ENCODE measurements around the gene INF2.
"Not testable (repeated sequence)": the region's sequence is repeated elsewhere in the genome, so short reads cannot be mapped to it uniquely, and the experiment has no call there.

Gene INF2

GRCh38 chr14:104657563-104658324 is 31.7 kb upstream of the INF2 start:
- no peak for DNase-seq

GRCh38 chr14:104658325-104658712 is 31.1 kb upstream of the INF2 start:
- no peak for DNase-seq

- DNase-seq, result no peak
Observed at GRCh38 chr14:104659146-104659545, 30.3 kb upstream of the INF2 start.

GRCh38 chr14:104659764-104660523 is 29.5 kb upstream of the INF2 start:
- no peak for DNase-seq

GRCh38 chr14:104660597-104660996 is 28.8 kb upstream of the INF2 start:
- no peak for DNase-seq

GRCh38 chr14:104661086-104661485 is 28.3 kb upstream of the INF2 start:
- DNase-seq, result no peak

GRCh38 chr14:104661528-104662157 is 27.8 kb upstream of the INF2 start:
- DNase-seq, result not testable (repeated sequence)

GRCh38 chr14:104662472-104662871 is 26.9 kb upstream of the INF2 start:
- not testable (repeated sequence) for DNase-seq

- DNase-seq, result no peak
Observed at GRCh38 chr14:104664107-104664506, 25.3 kb upstream of the INF2 start.

- no peak for DNase-seq
Observed at GRCh38 chr14:104664588-104664987, 24.8 kb upstream of the INF2 start.

- DNase-seq, result no peak
Observed at GRCh38 chr14:104665114-104665656, 24.2 kb upstream of the INF2 start.

GRCh38 chr14:104665657-104666522 is 23.5 kb upstream of the INF2 start:
- peak; percentile 91 for DNase-seq

GRCh38 chr14:104666523-104666895 is 22.9 kb upstream of the INF2 start:
- DNase-seq, result not testable (repeated sequence)

GRCh38 chr14:104666981-104667380 is 22.4 kb upstream of the INF2 start:
- DNase-seq, result no peak

GRCh38 chr14:104669697-104670096 is 19.7 kb upstream of the INF2 start:
- no peak for DNase-seq

GRCh38 chr14:104671330-104671977 is 18.0 kb upstream of the INF2 start:
- DNase-seq, result not testable (repeated sequence)

- DNase-seq, result not testable (repeated sequence)
Observed at GRCh38 chr14:104672119-104672518, 17.3 kb upstream of the INF2 start.

- DNase-seq, result no peak
Observed at GRCh38 chr14:104673481-104673880, 15.9 kb upstream of the INF2 start.

GRCh38 chr14:104675447-104675846 is 14.0 kb upstream of the INF2 start:
- DNase-seq, result no peak

- no peak for DNase-seq
Observed at GRCh38 chr14:104676130-104676693, 13.2 kb upstream of the INF2 start.

GRCh38 chr14:104676694-104677511 is 12.5 kb upstream of the INF2 start:
- DNase-seq, result no peak
